Neural cell (in vitro differentiated cells): ENCODE data around the gene FANCI. TPM values are rescaled to one million over a fixed set of nuclear protein-coding genes. Genes with fewer than 3 reads are reported as not detected.

Experiments
- H2AFZ ChIP-seq: fragments of 200-600, 300-800 bp; sonication (generic), shearing (Covaris generic); 2 replicates; pipeline ENCODE4 v1.6.0; 2014; ENCODE audit warnings: low read depth, mild to moderate bottlenecking, antibody characterized with exemption, low read length, moderate library complexity
- H3F3A ChIP-seq: fragments of 200-600 bp; shearing (Covaris generic); 2 replicates; pipeline ENCODE4 v1.6.1; 2016; ENCODE audit warnings: mild to moderate bottlenecking, moderate library complexity, mixed read lengths, antibody characterized with exemption, low read length; ENCODE audit not compliant: insufficient read depth, poor library complexity, severe bottlenecking
- H3K27ac ChIP-seq: fragments of 200-600, 300-800 bp; sonication (generic), shearing (Covaris generic); 2 replicates; pipeline ENCODE4 v1.5.1; 2014; ENCODE audit warnings: mild to moderate bottlenecking, low read length, moderate library complexity
- H3K27me3 ChIP-seq: fragments of 300-800, 200-600 bp; sonication (generic), shearing (Covaris generic); 2 replicates; pipeline ENCODE4 v1.6.0; 2014; ENCODE audit warnings: mild to moderate bottlenecking, low read depth, low read length, moderate library complexity; ENCODE audit not compliant: insufficient read depth
- H3K36me3 ChIP-seq: fragments of 300-800, 200-600 bp; sonication (generic), shearing (Covaris generic); 2 replicates; pipeline ENCODE4 v1.5.1; 2014; ENCODE audit warnings: mild to moderate bottlenecking, antibody characterized with exemption, low read length, moderate library complexity; ENCODE audit not compliant: insufficient read depth
- H3K4me2 ChIP-seq: fragments of 300-800, 200-600 bp; sonication (generic), shearing (Covaris generic); 2 replicates; pipeline ENCODE4 v1.6.0; 2014; ENCODE audit warnings: mild to moderate bottlenecking, low read length
- H3K4me3 ChIP-seq: fragments of 300-800, 200-600 bp; sonication (generic), shearing (Covaris generic); 2 replicates; pipeline ENCODE4 v1.5.1; 2014; ENCODE audit warnings: mild to moderate bottlenecking, low read length, moderate library complexity
- H3K79me2 ChIP-seq: fragments of 200-600 bp; shearing (Covaris generic); replicated peaks from 2 replicates; pipeline ENCODE4 v1.6.0; 2014; ENCODE audit warnings: mild to moderate bottlenecking, low read length, moderate library complexity; ENCODE audit not compliant: insufficient read depth
- H3K9ac ChIP-seq: fragments of 300-800, 200-600 bp; sonication (generic), shearing (Covaris generic); 2 replicates; pipeline ENCODE4 v1.6.1; 2016; ENCODE audit warnings: mild to moderate bottlenecking, low read length, mixed read lengths
- H3K9me2 ChIP-seq: fragments of 200-600 bp; shearing (Covaris generic); 2 replicates; pipeline ENCODE4 v1.6.1; 2016; ENCODE audit warnings: mild to moderate bottlenecking, low read length, mixed read lengths; ENCODE audit not compliant: insufficient read depth
- H3K9me3 ChIP-seq: fragments of 200-600, 300-800 bp; sonication (generic), shearing (Covaris generic); 2 replicates; pipeline ENCODE4 v1.6.1; 2016; ENCODE audit warnings: mild to moderate bottlenecking, mixed run types, low read length, moderate library complexity, mixed read lengths
- H4K20me1 ChIP-seq: fragments of 200-600 bp; shearing (Covaris generic); 2 replicates; pipeline ENCODE4 v1.6.1; 2016; ENCODE audit warnings: mild to moderate bottlenecking, mixed run types; ENCODE audit not compliant: insufficient read depth
- EP300 ChIP-seq: fragments of 450-650 bp; conservative IDR thresholded peaks from 2 replicates; pipeline ENCODE4 v1.6.1; 2014; ENCODE audit warnings: antibody characterized with exemption, mild to moderate bottlenecking, moderate library complexity; ENCODE audit not compliant: poor library complexity, severe bottlenecking
- EZH2 ChIP-seq: fragments of 200-600, 300-800 bp; shearing (Covaris generic), sonication (generic); IDR thresholded peaks from 2 replicates; pipeline ENCODE4 v1.6.1; 2014; ENCODE audit warnings: antibody characterized with exemption, low read length, borderline replicate concordance, mild to moderate bottlenecking; ENCODE audit not compliant: insufficient read depth, poor library complexity, severe bottlenecking
- POLR2AphosphoS5 ChIP-seq: IDR thresholded peaks from 2 replicates; pipeline ENCODE4 v1.6.1; 2012
- RAD21 ChIP-seq: fragments of 450-650 bp; conservative IDR thresholded peaks from 2 replicates; pipeline ENCODE4 v1.6.1; 2014; ENCODE audit warnings: antibody characterized with exemption, mild to moderate bottlenecking, moderate library complexity
- SMC3 ChIP-seq: fragments of 450-650 bp; conservative IDR thresholded peaks from 2 replicates; pipeline ENCODE4 v1.6.1; 2014; ENCODE audit warnings: antibody characterized with exemption, mild to moderate bottlenecking, moderate library complexity; ENCODE audit not compliant: poor library complexity
- TAF1 ChIP-seq: IDR thresholded peaks from 2 replicates; pipeline ENCODE4 v1.6.1; 2012; ENCODE audit warnings: low read depth
- polyA plus RNA-seq: library from polyadenylated mRNA; depleted of rRNA; stranded (reverse); fragments of >200 nt; gene quantifications from 2 replicates; pipeline ENCODE4 v1.2.3, GENCODE V29; 2014
- TF ChIP-seq, protein P1 (sequence below): IDR thresholded peaks from 2 replicates; pipeline ENCODE4 v1.6.1; 2012; ENCODE audit warnings: borderline replicate concordance
- TF ChIP-seq, protein P2 (sequence below): fragments of 450-650 bp; IDR thresholded peaks from 2 replicates; pipeline ENCODE4 v1.5.1; 2014; ENCODE audit warnings: antibody characterized with exemption, mild to moderate bottlenecking, moderate library complexity; ENCODE audit not compliant: poor library complexity, severe bottlenecking

Gene FANCI
- polyA plus RNA-seq, 1 donor from 2014 or later: 5.4 TPM

DNA sequence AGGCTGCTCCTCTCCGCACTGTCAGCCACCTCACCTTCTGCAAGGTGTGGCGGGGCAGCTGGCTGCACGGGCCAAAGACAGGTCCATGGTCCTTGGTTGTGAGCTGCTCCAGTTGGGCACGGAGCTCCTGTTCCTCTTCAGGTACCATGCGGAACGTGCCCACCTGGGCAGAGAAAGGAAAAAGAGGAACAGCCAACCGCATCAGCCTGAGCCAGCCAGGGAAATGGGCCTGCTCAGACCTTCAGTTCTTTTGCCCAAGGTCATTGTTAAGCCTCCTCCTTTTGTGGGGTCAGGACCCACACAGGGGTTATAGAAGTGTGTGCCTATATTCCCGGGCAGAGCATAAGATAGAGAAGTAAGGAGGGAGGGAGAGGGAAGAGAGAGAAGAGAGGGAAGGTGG is 25.2 kb upstream of the FANCI start:
- H3F3A ChIP-seq: no peaks in the 10 kb centered on the region
- no peak overlapping the region for H3K27ac ChIP-seq
- H3K9me2 ChIP-seq: no peaks in the 10 kb centered on the region
- TF ChIP-seq TAF1 (no peak), SMC3 (no peak), RAD21 (no peak), POLR2AphosphoS5 (no peak), EP300 (no peak), EZH2 (no peak)
- TF ChIP-seq, protein P1, sequence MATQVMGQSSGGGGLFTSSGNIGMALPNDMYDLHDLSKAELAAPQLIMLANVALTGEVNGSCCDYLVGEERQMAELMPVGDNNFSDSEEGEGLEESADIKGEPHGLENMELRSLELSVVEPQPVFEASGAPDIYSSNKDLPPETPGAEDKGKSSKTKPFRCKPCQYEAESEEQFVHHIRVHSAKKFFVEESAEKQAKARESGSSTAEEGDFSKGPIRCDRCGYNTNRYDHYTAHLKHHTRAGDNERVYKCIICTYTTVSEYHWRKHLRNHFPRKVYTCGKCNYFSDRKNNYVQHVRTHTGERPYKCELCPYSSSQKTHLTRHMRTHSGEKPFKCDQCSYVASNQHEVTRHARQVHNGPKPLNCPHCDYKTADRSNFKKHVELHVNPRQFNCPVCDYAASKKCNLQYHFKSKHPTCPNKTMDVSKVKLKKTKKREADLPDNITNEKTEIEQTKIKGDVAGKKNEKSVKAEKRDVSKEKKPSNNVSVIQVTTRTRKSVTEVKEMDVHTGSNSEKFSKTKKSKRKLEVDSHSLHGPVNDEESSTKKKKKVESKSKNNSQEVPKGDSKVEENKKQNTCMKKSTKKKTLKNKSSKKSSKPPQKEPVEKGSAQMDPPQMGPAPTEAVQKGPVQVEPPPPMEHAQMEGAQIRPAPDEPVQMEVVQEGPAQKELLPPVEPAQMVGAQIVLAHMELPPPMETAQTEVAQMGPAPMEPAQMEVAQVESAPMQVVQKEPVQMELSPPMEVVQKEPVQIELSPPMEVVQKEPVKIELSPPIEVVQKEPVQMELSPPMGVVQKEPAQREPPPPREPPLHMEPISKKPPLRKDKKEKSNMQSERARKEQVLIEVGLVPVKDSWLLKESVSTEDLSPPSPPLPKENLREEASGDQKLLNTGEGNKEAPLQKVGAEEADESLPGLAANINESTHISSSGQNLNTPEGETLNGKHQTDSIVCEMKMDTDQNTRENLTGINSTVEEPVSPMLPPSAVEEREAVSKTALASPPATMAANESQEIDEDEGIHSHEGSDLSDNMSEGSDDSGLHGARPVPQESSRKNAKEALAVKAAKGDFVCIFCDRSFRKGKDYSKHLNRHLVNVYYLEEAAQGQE: no peak
- TF ChIP-seq, protein P2, sequence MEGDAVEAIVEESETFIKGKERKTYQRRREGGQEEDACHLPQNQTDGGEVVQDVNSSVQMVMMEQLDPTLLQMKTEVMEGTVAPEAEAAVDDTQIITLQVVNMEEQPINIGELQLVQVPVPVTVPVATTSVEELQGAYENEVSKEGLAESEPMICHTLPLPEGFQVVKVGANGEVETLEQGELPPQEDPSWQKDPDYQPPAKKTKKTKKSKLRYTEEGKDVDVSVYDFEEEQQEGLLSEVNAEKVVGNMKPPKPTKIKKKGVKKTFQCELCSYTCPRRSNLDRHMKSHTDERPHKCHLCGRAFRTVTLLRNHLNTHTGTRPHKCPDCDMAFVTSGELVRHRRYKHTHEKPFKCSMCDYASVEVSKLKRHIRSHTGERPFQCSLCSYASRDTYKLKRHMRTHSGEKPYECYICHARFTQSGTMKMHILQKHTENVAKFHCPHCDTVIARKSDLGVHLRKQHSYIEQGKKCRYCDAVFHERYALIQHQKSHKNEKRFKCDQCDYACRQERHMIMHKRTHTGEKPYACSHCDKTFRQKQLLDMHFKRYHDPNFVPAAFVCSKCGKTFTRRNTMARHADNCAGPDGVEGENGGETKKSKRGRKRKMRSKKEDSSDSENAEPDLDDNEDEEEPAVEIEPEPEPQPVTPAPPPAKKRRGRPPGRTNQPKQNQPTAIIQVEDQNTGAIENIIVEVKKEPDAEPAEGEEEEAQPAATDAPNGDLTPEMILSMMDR: no peak
- H4K20me1 ChIP-seq: no peaks in the 10 kb centered on the region
- no peaks in the 10 kb centered on the region for H3K9me3 ChIP-seq
- no peaks in the 10 kb centered on the region for H3K36me3 ChIP-seq
- no peaks in the 10 kb centered on the region for H3K79me2 ChIP-seq
- no peak overlapping the region for H3K4me2 ChIP-seq
- H3K9ac ChIP-seq: no peak overlapping the region
- H2AFZ ChIP-seq: no peak overlapping the region
- H3K4me3 ChIP-seq: no peak overlapping the region
- H3K27me3 ChIP-seq: no peaks in the 10 kb centered on the region

DNA sequence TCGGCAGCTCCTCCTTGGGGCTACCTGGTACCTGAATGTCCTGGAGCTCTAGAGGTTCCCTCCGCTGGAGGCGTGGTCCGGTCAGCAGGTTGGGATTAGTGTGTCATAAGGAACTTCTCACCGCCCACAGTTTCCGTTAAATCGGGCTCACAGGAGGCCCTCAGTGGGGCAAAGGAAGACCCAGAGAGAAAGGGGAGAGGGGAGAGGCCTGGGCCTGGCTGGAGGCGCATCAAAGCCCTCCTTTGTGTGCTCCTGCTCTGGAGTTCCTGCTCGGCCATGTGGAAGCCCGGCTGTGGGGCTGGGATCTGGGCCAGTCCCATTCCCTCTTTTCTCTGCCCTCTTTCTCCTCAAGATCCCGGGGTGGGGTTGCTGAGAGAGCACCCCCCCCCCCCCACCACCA is 22.2 kb upstream of the FANCI start, which contains the start of gene RLBP1:
RLBP1 (minus strand) TSS at position 37 of the 400 bp plus-strand sequence. CDS start 2,604 bp downstream, outside the sequence.
- TF ChIP-seq, protein P2: no peak
- TF ChIP-seq EZH2: no peak
- no peak for TF ChIP-seq TAF1
- TF ChIP-seq EP300: no peak
- no peak within 1 kb of the TSS for H3K9ac ChIP-seq
- H3K4me3 ChIP-seq: no peak within 1 kb of the TSS
- no peaks in the 10 kb centered on the region for H3F3A ChIP-seq
- H4K20me1 ChIP-seq: no peaks in the 10 kb centered on the region
- no peak within 1 kb of the TSS for H3K4me2 ChIP-seq
- no peak within 1 kb of the TSS for H3K27ac ChIP-seq
- no peaks in the 10 kb centered on the region for H3K9me2 ChIP-seq
- H3K36me3 ChIP-seq: no peaks in the 10 kb centered on the region
- no peaks in the 10 kb centered on the region for H3K27me3 ChIP-seq
- no peaks in the 10 kb centered on the region for H3K79me2 ChIP-seq
- no peaks in the 10 kb centered on the region for H3K9me3 ChIP-seq
- H2AFZ ChIP-seq: no peak within 1 kb of the TSS
